GM18909 (cell line): Measurements from ENCODE around the gene EFNB3.

Source experiments
- ATAC-seq: cut with Tn5 transposase; IDR thresholded peaks from one replicate; pipeline ENCODE4 v1.9.1; 2021; ENCODE audit warnings: mild to moderate bottlenecking; ENCODE audit not compliant: unreplicated experiment, poor library complexity

The EFNB3 gene

GRCh38 chr17:7704601-7705268 lies at the start of gene EFNB3:
Gene EFNB3, plus strand, starts transcription at chr17:7705202. Its CDS starts 397 bp downstream, at chr17:7705599.
- ATAC-seq = no peak

GRCh38 chr17:7655541-7655840 lies 49.5 kb upstream of the EFNB3 start:
- ATAC-seq = no peak

- ATAC-seq = no peak
Measured at GRCh38 chr17:7656958-7657609, 47.9 kb upstream of the EFNB3 start.

- no peak for ATAC-seq
Measured at GRCh38 chr17:7667656-7668406, 37.2 kb upstream of the EFNB3 start.

- ATAC-seq = no peak
Measured at GRCh38 chr17:7668482-7668881, 36.5 kb upstream of the EFNB3 start.

GRCh38 chr17:7673239-7673638 lies 31.8 kb upstream of the EFNB3 start:
- no peak for ATAC-seq

GRCh38 chr17:7674934-7675333 lies 30.1 kb upstream of the EFNB3 start:
- no peak for ATAC-seq

- ATAC-seq = no peak
Measured at GRCh38 chr17:7676533-7676932, 28.5 kb upstream of the EFNB3 start.

GRCh38 chr17:7677388-7678067 lies 27.5 kb upstream of the EFNB3 start:
- ATAC-seq = no peak

GRCh38 chr17:7684851-7685532 lies 20.0 kb upstream of the EFNB3 start:
- no peak for ATAC-seq

GRCh38 chr17:7685533-7686221 lies 19.3 kb upstream of the EFNB3 start:
- peak; percentile 56 for ATAC-seq

GRCh38 chr17:7686222-7687071 lies 18.6 kb upstream of the EFNB3 start:
- peak; percentile 60 for ATAC-seq

GRCh38 chr17:7687072-7687907 lies 17.7 kb upstream of the EFNB3 start, which contains the start of gene TP53:
Gene TP53, minus strand, starts transcription at chr17:7687490. Its CDS starts 10,896 bp downstream, at chr17:7676594.
- ATAC-seq = peak; percentile 39

- peak; percentile 74 for ATAC-seq
Measured at GRCh38 chr17:7687908-7688807, 16.8 kb upstream of the EFNB3 start, which contains the start of gene WRAP53. Gene WRAP53, plus strand, starts transcription at chr17:7688477. Its CDS starts 172 bp downstream, at chr17:7688649.

GRCh38 chr17:7688808-7689316 lies 16.1 kb upstream of the EFNB3 start:
- no peak for ATAC-seq

GRCh38 chr17:7695586-7695985 lies 9.4 kb upstream of the EFNB3 start:
- ATAC-seq = no peak
